HL-60 (cell line): ENCODE data around the gene SNAI1.

ENCODE experiments used
- DNase-seq, 2 experiments: peaks; one replicate each; pipeline ENCODE4 v3.0.0-alpha.2; 2010 to 2020; ENCODE audit warnings: low read depth in 1 of 2, low spot score in 1 of 2
- H3K27ac ChIP-seq: fragments of 250-450 bp; sonication (Bioruptor Pico); replicated peaks from 2 replicates; pipeline ENCODE4 v1.5.1; 2020; ENCODE audit warnings: mild to moderate bottlenecking, moderate library complexity
- H3K27me3 ChIP-seq: fragments of 250-450 bp; sonication (Bioruptor Pico); 2 replicates; pipeline ENCODE4 v1.5.1; 2021; ENCODE audit warnings: mild to moderate bottlenecking, moderate library complexity; ENCODE audit not compliant: insufficient read depth, poor library complexity, severe bottlenecking
- H3K4me3 ChIP-seq: replicated peaks from 2 replicates; pipeline ENCODE4 v1.5.1; 2011; ENCODE audit warnings: mild to moderate bottlenecking, control low read depth, low read length; ENCODE audit not compliant: insufficient read depth
- GABPA ChIP-seq: IDR thresholded peaks from 2 replicates; pipeline ENCODE4 v1.6.1; 2012; ENCODE audit warnings: low read depth
- POLR2AphosphoS5 ChIP-seq: IDR thresholded peaks from 2 replicates; pipeline ENCODE4 v1.6.1; 2012; ENCODE audit warnings: low read depth
- SPI1 ChIP-seq: IDR thresholded peaks from 2 replicates; pipeline ENCODE4 v1.6.1; 2012; ENCODE audit warnings: low read depth, mild to moderate bottlenecking, borderline replicate concordance
- TF ChIP-seq, protein P1 (sequence below): IDR thresholded peaks from 2 replicates; pipeline ENCODE4 v1.6.1; 2012; ENCODE audit warnings: low read depth; ENCODE audit not compliant: insufficient replicate concordance
- TF ChIP-seq, protein P2 (sequence below): IDR thresholded peaks from one replicate; pipeline ENCODE4 v1.5.1; 2011; ENCODE audit warnings: low read length, control low read depth, inconsistent platforms; ENCODE audit not compliant: insufficient read depth

SNAI1 gene

DNA sequence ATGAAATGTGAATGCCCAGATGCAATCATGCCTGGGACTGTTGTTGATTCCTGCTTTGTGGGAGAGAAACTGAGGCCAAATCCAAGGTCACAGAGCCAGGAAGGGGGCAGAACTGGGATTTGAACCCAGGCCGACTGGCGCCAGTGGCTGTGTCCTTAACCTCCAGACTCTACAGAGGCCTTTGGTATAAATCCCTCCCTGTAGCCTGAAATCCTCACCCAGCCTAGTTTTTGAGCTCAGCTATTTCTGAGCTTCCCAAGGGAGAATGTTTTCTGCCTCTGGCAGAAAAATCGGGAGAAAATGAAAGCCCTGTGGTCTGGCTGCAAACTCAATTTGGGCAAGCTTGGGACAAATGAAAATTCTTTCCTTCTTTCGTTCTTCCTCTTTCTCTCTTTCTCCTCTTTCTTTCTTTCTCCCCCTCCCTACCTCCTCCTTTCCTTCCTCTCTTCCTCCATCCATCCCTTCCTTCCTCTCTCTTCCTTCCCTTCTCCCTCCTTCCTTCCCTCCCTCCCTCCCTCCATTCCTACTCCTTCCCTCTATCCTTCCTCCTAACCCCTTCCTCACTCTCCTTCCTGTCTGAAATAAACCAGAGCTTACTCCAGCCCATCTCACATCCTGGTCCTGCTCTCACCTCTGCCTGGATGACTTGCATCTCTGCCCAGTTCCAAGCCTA lies 34.9 kb downstream of the SNAI1 start:
- Histone ChIP-seq H3K4me3 (no peak overlapping the region), H3K27me3 (no peaks in the 10 kb centered on the region), H3K27ac (no peak overlapping the region)
- DNase-seq, result no peak
- no peak for TF ChIP-seq SPI1
- TF ChIP-seq GABPA, result no peak
- TF ChIP-seq, protein P1, sequence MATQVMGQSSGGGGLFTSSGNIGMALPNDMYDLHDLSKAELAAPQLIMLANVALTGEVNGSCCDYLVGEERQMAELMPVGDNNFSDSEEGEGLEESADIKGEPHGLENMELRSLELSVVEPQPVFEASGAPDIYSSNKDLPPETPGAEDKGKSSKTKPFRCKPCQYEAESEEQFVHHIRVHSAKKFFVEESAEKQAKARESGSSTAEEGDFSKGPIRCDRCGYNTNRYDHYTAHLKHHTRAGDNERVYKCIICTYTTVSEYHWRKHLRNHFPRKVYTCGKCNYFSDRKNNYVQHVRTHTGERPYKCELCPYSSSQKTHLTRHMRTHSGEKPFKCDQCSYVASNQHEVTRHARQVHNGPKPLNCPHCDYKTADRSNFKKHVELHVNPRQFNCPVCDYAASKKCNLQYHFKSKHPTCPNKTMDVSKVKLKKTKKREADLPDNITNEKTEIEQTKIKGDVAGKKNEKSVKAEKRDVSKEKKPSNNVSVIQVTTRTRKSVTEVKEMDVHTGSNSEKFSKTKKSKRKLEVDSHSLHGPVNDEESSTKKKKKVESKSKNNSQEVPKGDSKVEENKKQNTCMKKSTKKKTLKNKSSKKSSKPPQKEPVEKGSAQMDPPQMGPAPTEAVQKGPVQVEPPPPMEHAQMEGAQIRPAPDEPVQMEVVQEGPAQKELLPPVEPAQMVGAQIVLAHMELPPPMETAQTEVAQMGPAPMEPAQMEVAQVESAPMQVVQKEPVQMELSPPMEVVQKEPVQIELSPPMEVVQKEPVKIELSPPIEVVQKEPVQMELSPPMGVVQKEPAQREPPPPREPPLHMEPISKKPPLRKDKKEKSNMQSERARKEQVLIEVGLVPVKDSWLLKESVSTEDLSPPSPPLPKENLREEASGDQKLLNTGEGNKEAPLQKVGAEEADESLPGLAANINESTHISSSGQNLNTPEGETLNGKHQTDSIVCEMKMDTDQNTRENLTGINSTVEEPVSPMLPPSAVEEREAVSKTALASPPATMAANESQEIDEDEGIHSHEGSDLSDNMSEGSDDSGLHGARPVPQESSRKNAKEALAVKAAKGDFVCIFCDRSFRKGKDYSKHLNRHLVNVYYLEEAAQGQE, result no peak
- TF ChIP-seq POLR2AphosphoS5, result no peak
- TF ChIP-seq, protein P2, sequence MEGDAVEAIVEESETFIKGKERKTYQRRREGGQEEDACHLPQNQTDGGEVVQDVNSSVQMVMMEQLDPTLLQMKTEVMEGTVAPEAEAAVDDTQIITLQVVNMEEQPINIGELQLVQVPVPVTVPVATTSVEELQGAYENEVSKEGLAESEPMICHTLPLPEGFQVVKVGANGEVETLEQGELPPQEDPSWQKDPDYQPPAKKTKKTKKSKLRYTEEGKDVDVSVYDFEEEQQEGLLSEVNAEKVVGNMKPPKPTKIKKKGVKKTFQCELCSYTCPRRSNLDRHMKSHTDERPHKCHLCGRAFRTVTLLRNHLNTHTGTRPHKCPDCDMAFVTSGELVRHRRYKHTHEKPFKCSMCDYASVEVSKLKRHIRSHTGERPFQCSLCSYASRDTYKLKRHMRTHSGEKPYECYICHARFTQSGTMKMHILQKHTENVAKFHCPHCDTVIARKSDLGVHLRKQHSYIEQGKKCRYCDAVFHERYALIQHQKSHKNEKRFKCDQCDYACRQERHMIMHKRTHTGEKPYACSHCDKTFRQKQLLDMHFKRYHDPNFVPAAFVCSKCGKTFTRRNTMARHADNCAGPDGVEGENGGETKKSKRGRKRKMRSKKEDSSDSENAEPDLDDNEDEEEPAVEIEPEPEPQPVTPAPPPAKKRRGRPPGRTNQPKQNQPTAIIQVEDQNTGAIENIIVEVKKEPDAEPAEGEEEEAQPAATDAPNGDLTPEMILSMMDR, result no peak

DNA sequence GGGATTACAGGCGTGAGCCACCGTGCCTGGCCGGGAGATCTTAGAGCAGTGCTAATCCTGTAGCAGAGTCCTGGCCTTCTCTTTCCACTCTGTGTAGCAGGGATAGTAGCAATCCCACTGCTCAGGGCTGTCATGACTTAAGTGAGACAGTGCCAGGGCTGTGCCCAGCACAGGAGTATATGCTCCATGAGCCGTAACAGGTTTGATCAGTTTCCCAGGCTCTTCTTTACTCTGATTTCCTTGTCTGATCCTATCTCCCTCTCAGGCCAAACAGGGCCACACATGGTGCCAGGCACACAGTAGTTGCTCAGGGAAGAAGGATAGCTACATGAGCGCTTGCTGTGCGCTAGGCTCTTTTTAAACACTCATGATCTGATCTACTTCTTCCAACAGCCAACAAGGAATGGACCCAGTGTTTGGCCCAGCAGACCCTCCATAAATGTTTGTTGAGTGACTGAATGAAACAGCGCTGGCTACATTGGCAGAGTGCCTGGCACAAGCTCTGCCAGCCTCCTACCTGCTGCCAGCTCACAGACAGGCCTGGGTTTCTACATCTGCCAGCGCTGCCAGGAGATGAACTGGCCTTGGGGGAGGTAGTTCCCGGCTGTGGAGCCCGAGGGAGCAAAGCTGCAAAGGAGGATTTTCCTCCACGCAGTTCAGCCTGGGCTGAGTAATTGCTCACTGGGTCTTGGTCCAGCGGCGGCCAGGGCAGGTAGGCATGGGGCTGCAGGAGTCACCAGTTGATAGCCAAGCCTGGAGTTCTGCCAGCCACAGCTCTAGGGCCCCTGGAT lies 36.9 kb downstream of the SNAI1 start:
- Histone ChIP-seq H3K4me3 (no peak overlapping the region), H3K27me3 (no peaks in the 10 kb centered on the region), H3K27ac (no peak overlapping the region)
- TF ChIP-seq, protein P2, result no peak
- no peak for DNase-seq

DNA sequence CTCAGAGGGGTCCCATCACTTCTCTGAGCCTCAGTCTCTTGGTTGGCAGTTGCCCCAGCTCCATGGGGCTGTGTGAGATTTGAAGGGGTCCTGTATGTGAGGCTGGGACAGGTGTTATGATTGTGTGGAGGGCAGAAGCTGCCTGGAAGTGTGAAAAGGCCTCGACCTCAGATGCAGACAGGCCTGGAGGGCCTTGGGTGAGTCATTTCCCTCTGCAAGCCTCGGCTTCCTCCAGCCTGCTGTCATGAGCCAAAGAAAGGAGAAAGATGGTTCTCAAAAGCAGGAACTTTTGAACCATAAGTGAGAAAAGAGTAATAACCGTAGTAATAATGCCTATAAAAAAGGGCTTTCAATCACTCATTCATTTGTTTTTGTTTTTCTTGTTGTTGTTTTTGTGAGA lies 37.5 kb downstream of the SNAI1 start:
- TF ChIP-seq, protein P1, result no peak
- TF ChIP-seq SPI1 (no peak), GABPA (no peak)
- TF ChIP-seq, protein P2, result no peak
- Histone ChIP-seq H3K27ac (no peak overlapping the region), H3K27me3 (no peaks in the 10 kb centered on the region), H3K4me3 (no peak overlapping the region)
- peak in 1 of 2 experiments; percentile 70 for DNase-seq
